IMR-90 (cell line): ENCODE data around the gene LUC7L3. TPM values are rescaled to one million over a fixed set of nuclear protein-coding genes. Genes with fewer than 3 reads are reported as not detected.

Experiments
- ATAC-seq: fragments of 200-7000 bp; cut with Tn5 transposase; 2 replicates; pipeline ENCODE4 v1.9.1; 2020; ENCODE audit warnings: low read depth, mild to moderate bottlenecking, moderate library complexity
- BruUV-seq: library from RNA; stranded (reverse); fragments of 400-500 nt; replicated peaks from 2 replicates; lab custom pipeline; 2021; lab: Mats Ljungman, UMichigan
- CTCF ChIA-PET: fragments of 300-600 bp; formaldehyde crosslinking; extraction: SDS; loops from one replicate; lab custom pipeline; 2021; ENCODE audit warnings: antibody characterized with exemption; lab: Yijun Ruan, JAX
- POLR2A ChIA-PET: fragments of 300-600 bp; sonication (Branson Sonifier 250); formaldehyde crosslinking; loops from one replicate; lab custom pipeline; 2022; ENCODE audit warnings: antibody characterized with exemption; ENCODE audit not compliant: unreplicated experiment; lab: Charles Lee
- DNase-seq: peaks from one replicate; pipeline ENCODE4 v3.0.0; 2013
- H2AFZ ChIP-seq: replicated peaks from 2 replicates; pipeline ENCODE3; 2013; ENCODE audit warnings: low read length, mild to moderate bottlenecking; ENCODE audit not compliant: poor library complexity
- H2AK5ac ChIP-seq: 2 replicates; pipeline ENCODE4 v1.6.1; 2013; ENCODE audit warnings: low read depth, low read length, inconsistent platforms
- H2AK9ac ChIP-seq: replicated peaks from 2 replicates; pipeline ENCODE3; 2013; ENCODE audit warnings: mild to moderate bottlenecking, low read depth, low read length, moderate library complexity; ENCODE audit not compliant: poor library complexity
- H2BK120ac ChIP-seq: 2 replicates; pipeline ENCODE4 v1.6.1; 2013; ENCODE audit warnings: low read depth, low read length, inconsistent platforms
- H2BK15ac ChIP-seq: 3 replicates; pipeline ENCODE4 v1.6.1; 2013; ENCODE audit warnings: low read depth, low read length, inconsistent platforms
- H2BK20ac ChIP-seq: 2 replicates; pipeline ENCODE4 v1.6.1; 2013; ENCODE audit warnings: low read depth, mild to moderate bottlenecking, inconsistent platforms, low read length, moderate library complexity
- H2BK5ac ChIP-seq: 2 replicates; pipeline ENCODE4 v1.6.1; 2013; ENCODE audit warnings: mild to moderate bottlenecking, low read depth, low read length, inconsistent platforms; ENCODE audit not compliant: poor library complexity, severe bottlenecking
- H3K14ac ChIP-seq: replicated peaks from 2 replicates; pipeline ENCODE4 v1.6.1; 2013; ENCODE audit warnings: low read depth, low read length, inconsistent platforms
- H3K18ac ChIP-seq: 2 replicates; pipeline ENCODE4 v1.6.1; 2013; ENCODE audit warnings: low read depth, low read length, control low read depth
- H3K23ac ChIP-seq: 2 replicates; pipeline ENCODE4 v1.6.1; 2013; ENCODE audit warnings: low read depth, low read length, inconsistent platforms
- H3K27ac ChIP-seq: 2 replicates; pipeline ENCODE4 v1.5.1; 2013; ENCODE audit warnings: mild to moderate bottlenecking, control low read depth, low read length; ENCODE audit not compliant: insufficient read depth
- H3K27me3 ChIP-seq: 2 replicates; pipeline ENCODE4 v1.6.1; 2013; ENCODE audit warnings: low read length; ENCODE audit not compliant: control insufficient read depth, insufficient read depth
- H3K36me3 ChIP-seq: 2 replicates; pipeline ENCODE4 v1.6.1; 2013; ENCODE audit warnings: low read length, mixed read lengths; ENCODE audit not compliant: control insufficient read depth, insufficient read depth
- H3K4ac ChIP-seq: 2 replicates; pipeline ENCODE4 v1.6.1; 2013; ENCODE audit warnings: low read depth, low read length, inconsistent platforms
- H3K4me1 ChIP-seq: 2 replicates; pipeline ENCODE4 v1.6.1; 2013; ENCODE audit warnings: low read length, mixed read lengths; ENCODE audit not compliant: control insufficient read depth, insufficient read depth
- H3K4me2 ChIP-seq: 2 replicates; pipeline ENCODE4 v1.6.1; 2013; ENCODE audit warnings: low read depth, mild to moderate bottlenecking, control low read depth, low read length, moderate library complexity
- H3K4me3 ChIP-seq: 2 replicates; pipeline ENCODE4 v1.5.1; 2013; ENCODE audit warnings: low read depth, mild to moderate bottlenecking, control low read depth, low read length, moderate library complexity; ENCODE audit not compliant: insufficient read depth
- H3K56ac ChIP-seq: 2 replicates; pipeline ENCODE4 v1.6.1; 2013; ENCODE audit warnings: low read length, inconsistent platforms; ENCODE audit not compliant: insufficient read depth; ENCODE audit errors: extremely low read depth
- H3K79me1 ChIP-seq, 2 experiments: 2 replicates each; pipeline ENCODE4 v1.6.1; 2013; ENCODE audit warnings: low read length in 2 of 2, inconsistent platforms in 1 of 2, low read depth in 1 of 2
- H3K9ac ChIP-seq: 2 replicates; pipeline ENCODE4 v1.6.1; 2013; ENCODE audit warnings: low read depth, low read length, control low read depth
- H3K9me1 ChIP-seq: 2 replicates; pipeline ENCODE4 v1.6.1; 2013; ENCODE audit warnings: low read length, inconsistent platforms; ENCODE audit not compliant: insufficient read depth
- H3K9me3 ChIP-seq: 2 replicates; pipeline ENCODE4 v1.6.1; 2013; ENCODE audit warnings: low read length; ENCODE audit not compliant: control insufficient read depth, insufficient read depth
- H4K20me1 ChIP-seq: 2 replicates; pipeline ENCODE4 v1.6.1; 2013; ENCODE audit warnings: low read length, inconsistent platforms; ENCODE audit not compliant: insufficient read depth
- H4K5ac ChIP-seq: 2 replicates; pipeline ENCODE4 v1.6.1; 2013; ENCODE audit warnings: mild to moderate bottlenecking, low read depth, low read length, control low read depth
- H4K8ac ChIP-seq, 2 experiments: 2 replicates each; pipeline ENCODE4 v1.6.1; 2013; ENCODE audit warnings: low read depth in 2 of 2, low read length in 2 of 2, control low read depth in 1 of 2, inconsistent platforms in 1 of 2
- H4K91ac ChIP-seq: 2 replicates; pipeline ENCODE4 v1.6.1; 2013; ENCODE audit warnings: low read depth, low read length, inconsistent platforms; ENCODE audit not compliant: insufficient read depth
- BHLHE40 ChIP-seq: fragments of 150-350 bp; IDR thresholded peaks from 2 replicates; pipeline ENCODE4 v1.6.1; 2016; ENCODE audit warnings: mild to moderate bottlenecking, low read depth, low read length
- CEBPB ChIP-seq: IDR thresholded peaks from 2 replicates; pipeline ENCODE4 v1.6.1; 2012; ENCODE audit warnings: low read depth, low read length, improper control_type of control experiment
- ELK1 ChIP-seq: fragments of 150-350 bp; IDR thresholded peaks from 2 replicates; pipeline ENCODE4 v1.6.1; 2016; ENCODE audit warnings: low read depth, mild to moderate bottlenecking, low read length, moderate library complexity, borderline replicate concordance
- POLR2A ChIP-seq: IDR thresholded peaks from 2 replicates; pipeline ENCODE4 v1.6.1; 2012; ENCODE audit warnings: mild to moderate bottlenecking, low read depth, low read length
- RFX5 ChIP-seq: IDR thresholded peaks from 2 replicates; pipeline ENCODE4 v1.8.0; 2012; ENCODE audit warnings: low read depth, mild to moderate bottlenecking, low read length, moderate library complexity
- SMC3 ChIP-seq: fragments of 150-350 bp; IDR thresholded peaks from 2 replicates; pipeline ENCODE4 v1.6.1; 2016; ENCODE audit warnings: low read depth, mild to moderate bottlenecking, antibody characterized with exemption, low read length, moderate library complexity
- USF2 ChIP-seq: fragments of 150-350 bp; IDR thresholded peaks from 2 replicates; pipeline ENCODE4 v1.6.1; 2017; ENCODE audit warnings: mild to moderate bottlenecking, antibody characterized with exemption, low read length, low read depth
- WGBS, 2 experiments: methylation state at CpG; one replicate each; pipeline versions ENCODE4 v1.1.5 to v1.1.7; 2013; ENCODE audit warnings: missing lambda C conversion rate in 2 of 2; ENCODE audit not compliant: insufficient read length in 1 of 2; ENCODE audit errors: extremely low coverage in 2 of 2; 5-methylcytosine and 5-hydroxymethylcytosine counted together
- dilution Hi-C: fragments of 300-500 bp; cut with HindIII; formaldehyde crosslinking; loops from one replicate; pipeline ENCODE4 v1.14.3; 2018; ENCODE audit warnings: low sequenced_read_pairs; ENCODE audit not compliant: unreplicated experiment
- in situ Hi-C: fragments of 300-500 bp; cut with MboI; formaldehyde crosslinking; loops from 3 replicates; pipeline ENCODE4 v1.14.3; 2019; ENCODE audit warnings: low sequenced_read_pairs, inconsistent platforms, mixed read lengths
- intact Hi-C: fragments of 100-400 bp; cut with micrococcal nuclease; formaldehyde crosslinking; loops from 2 replicates; pipeline ENCODE4 v1.10.0; 2022
- polyA plus RNA-seq, 3 experiments: library from polyadenylated mRNA; depleted of rRNA; stranded (reverse); fragments of >200 nt; gene quantifications; 2 replicates each; pipeline ENCODE4 v1.2.3, GENCODE V29; 2012; ENCODE audit warnings: low replicate concordance in 1 of 3
- total RNA-seq: library from RNA; depleted of rRNA; stranded (reverse); fragments of >200 nt; gene quantifications from 2 replicates; pipeline ENCODE4 v1.2.3, GENCODE V29; 2012
- TF ChIP-seq, protein P1 (sequence below): conservative IDR thresholded peaks from 2 replicates; pipeline ENCODE4 v1.5.1; 2012; ENCODE audit warnings: mild to moderate bottlenecking, low read depth, low read length, improper control_type of control experiment

The LUC7L3 gene
- total and polyA plus RNA-seq, 2 of the 4 experiments (the other 2 are of a cell fraction) = 17.7 to 44.7 TPM

GRCh38 chr17:50769884-50770283 lies 50.5 kb downstream of the LUC7L3 start:
- BruUV-seq = no TSS peak
- no peak overlapping the region for H2AFZ ChIP-seq
- no peak overlapping the region for H2BK15ac ChIP-seq
- H3K27ac ChIP-seq = no peak overlapping the region
- no peak overlapping the region for H4K8ac ChIP-seq
- dilution Hi-C loops (no loop called here), intact Hi-C loops (no loop called here), in situ Hi-C loops (no loop called here)
- H3K4me1 ChIP-seq = no peaks in the 10 kb centered on the region
- no peak overlapping the region for H3K9ac ChIP-seq
- H2AK5ac ChIP-seq = no peak overlapping the region
- H3K4me3 ChIP-seq = no peak overlapping the region
- CTCF ChIA-PET = interaction anchor here (0.5 kb wide), 2 partner anchors 238 to 309 kb away, joined by 3 to 4 read pairs; no protein-coding TSS in a partner anchor
- POLR2A ChIA-PET = no interaction called here
- no peak overlapping the region for H2BK120ac ChIP-seq
- H3K4me2 ChIP-seq = no peak overlapping the region
- H2BK20ac ChIP-seq = no peak overlapping the region
- H3K27me3 ChIP-seq = peaks cover 7% of the 10 kb centered on the region
- no peaks in the 10 kb centered on the region for H3K9me1 ChIP-seq
- no peak overlapping the region for H4K5ac ChIP-seq
- H4K20me1 ChIP-seq = no peaks in the 10 kb centered on the region
- TF ChIP-seq RFX5 (no peak), ELK1 (no peak), BHLHE40 (no peak), USF2 (no peak), POLR2A (no peak), CEBPB (no peak), SMC3 (no peak)
- TF ChIP-seq, protein P1, sequence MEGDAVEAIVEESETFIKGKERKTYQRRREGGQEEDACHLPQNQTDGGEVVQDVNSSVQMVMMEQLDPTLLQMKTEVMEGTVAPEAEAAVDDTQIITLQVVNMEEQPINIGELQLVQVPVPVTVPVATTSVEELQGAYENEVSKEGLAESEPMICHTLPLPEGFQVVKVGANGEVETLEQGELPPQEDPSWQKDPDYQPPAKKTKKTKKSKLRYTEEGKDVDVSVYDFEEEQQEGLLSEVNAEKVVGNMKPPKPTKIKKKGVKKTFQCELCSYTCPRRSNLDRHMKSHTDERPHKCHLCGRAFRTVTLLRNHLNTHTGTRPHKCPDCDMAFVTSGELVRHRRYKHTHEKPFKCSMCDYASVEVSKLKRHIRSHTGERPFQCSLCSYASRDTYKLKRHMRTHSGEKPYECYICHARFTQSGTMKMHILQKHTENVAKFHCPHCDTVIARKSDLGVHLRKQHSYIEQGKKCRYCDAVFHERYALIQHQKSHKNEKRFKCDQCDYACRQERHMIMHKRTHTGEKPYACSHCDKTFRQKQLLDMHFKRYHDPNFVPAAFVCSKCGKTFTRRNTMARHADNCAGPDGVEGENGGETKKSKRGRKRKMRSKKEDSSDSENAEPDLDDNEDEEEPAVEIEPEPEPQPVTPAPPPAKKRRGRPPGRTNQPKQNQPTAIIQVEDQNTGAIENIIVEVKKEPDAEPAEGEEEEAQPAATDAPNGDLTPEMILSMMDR = no peak
- no peak overlapping the region for H3K14ac ChIP-seq
- H3K79me1 ChIP-seq = no peaks in the 10 kb centered on the region
- no peak overlapping the region for H3K56ac ChIP-seq
- ATAC-seq (no peak), DNase-seq (no peak)
- 91% methylated on average over 6 of the region's 8 CpGs; no CpG with 5 or more reads in 1 of the 2 experiments for WGBS, 2 experiments
- no peak overlapping the region for H4K91ac ChIP-seq
- H3K36me3 ChIP-seq = no peaks in the 10 kb centered on the region
- H3K18ac ChIP-seq = no peak overlapping the region
- no peak overlapping the region for H3K4ac ChIP-seq
- H2BK5ac ChIP-seq = no peak overlapping the region
- H2AK9ac ChIP-seq = no peak overlapping the region
- H3K23ac ChIP-seq = no peak overlapping the region
- H3K9me3 ChIP-seq = no peaks in the 10 kb centered on the region
